ENCODE results near the gene CUL4A.

Gene CUL4A

DNA sequence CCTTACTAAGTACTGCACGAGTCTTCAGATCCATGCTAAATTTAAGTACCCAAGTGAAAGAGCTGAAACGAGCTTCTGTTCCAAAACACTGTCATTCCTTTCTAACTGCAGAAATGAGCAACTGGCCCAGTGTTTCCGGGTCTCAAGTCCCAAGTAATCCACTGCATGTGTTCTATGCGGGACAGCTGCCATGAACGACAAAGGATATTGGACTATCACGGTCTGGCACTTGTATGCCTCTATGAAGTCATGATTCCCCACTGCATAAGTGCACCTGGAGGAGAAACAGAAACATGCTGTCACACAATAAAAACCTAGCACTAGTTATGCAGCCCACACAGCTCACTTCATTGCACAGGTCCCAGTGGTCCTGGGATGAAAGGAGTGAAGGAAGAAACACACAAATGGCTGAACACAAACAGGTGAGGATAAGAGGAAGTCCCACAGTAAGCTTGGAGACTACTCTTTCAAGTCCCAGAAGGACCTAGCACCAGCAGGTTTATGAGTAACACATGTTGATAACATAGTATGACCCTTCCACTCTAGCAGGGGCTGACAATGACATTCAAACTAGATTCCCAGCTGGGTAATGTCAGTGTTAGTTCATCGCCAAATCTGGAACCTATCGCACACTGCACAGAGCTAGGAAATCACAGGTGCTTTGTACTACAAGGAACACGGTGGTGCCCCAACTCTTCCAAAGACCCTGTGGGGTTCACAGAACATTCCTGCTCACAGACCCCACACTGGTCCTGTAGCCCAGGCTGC is 12.3 kb upstream of the CUL4A start:
- Histone ChIP-seq H3K9me2 (replicated peaks; ENCODE audit: insufficient read depth, low read length) (no peaks in the 10 kb centered on the region), H3F3A (ENCODE audit: insufficient read depth) (0 out of 2 replicates have a peak, but pooled peaks cover 4% of the 10 kb centered on the region), H3K4me2 (ENCODE audit: low read depth, low read length, poor library complexity, severe bottlenecking) (no peak overlapping the region), H3K4me3 (ENCODE audit: insufficient read depth, low read length, poor library complexity, severe bottlenecking) (no peak overlapping the region), H2AFZ (ENCODE audit: low read depth, low read length, severe bottlenecking) (no peak overlapping the region), H3K79me2 (ENCODE audit: insufficient read depth, low read length) (peaks cover 32% of the 10 kb centered on the region), H4K20me1 (ENCODE audit: low read depth, low read length) (peaks cover under 1% of the 10 kb centered on the region; the same call in 1 of the 2 replicates), H3K9ac (ENCODE audit: low read length) (no peak overlapping the region), H3K9me3 (ENCODE audit: insufficient read depth, low read length) (no peaks in the 10 kb centered on the region), H3K27ac (ENCODE audit: low read depth, low read length) (no peak overlapping the region), H3K36me3 (ENCODE audit: low read length) (peaks cover 24% of the 10 kb centered on the region), H3K27me3 (ENCODE audit: low read length) (no peaks in the 10 kb centered on the region)
- TF ChIP-seq, protein P1, sequence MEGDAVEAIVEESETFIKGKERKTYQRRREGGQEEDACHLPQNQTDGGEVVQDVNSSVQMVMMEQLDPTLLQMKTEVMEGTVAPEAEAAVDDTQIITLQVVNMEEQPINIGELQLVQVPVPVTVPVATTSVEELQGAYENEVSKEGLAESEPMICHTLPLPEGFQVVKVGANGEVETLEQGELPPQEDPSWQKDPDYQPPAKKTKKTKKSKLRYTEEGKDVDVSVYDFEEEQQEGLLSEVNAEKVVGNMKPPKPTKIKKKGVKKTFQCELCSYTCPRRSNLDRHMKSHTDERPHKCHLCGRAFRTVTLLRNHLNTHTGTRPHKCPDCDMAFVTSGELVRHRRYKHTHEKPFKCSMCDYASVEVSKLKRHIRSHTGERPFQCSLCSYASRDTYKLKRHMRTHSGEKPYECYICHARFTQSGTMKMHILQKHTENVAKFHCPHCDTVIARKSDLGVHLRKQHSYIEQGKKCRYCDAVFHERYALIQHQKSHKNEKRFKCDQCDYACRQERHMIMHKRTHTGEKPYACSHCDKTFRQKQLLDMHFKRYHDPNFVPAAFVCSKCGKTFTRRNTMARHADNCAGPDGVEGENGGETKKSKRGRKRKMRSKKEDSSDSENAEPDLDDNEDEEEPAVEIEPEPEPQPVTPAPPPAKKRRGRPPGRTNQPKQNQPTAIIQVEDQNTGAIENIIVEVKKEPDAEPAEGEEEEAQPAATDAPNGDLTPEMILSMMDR (IDR thresholded peaks at IDR 0.05; ENCODE audit: insufficient read depth, low read length, poor library complexity, severe bottlenecking), result no peak
- TF ChIP-seq EZH2phosphoT487 (conservative IDR thresholded peaks at IDR 0.05; ENCODE audit: low read length), result no peak

DNA sequence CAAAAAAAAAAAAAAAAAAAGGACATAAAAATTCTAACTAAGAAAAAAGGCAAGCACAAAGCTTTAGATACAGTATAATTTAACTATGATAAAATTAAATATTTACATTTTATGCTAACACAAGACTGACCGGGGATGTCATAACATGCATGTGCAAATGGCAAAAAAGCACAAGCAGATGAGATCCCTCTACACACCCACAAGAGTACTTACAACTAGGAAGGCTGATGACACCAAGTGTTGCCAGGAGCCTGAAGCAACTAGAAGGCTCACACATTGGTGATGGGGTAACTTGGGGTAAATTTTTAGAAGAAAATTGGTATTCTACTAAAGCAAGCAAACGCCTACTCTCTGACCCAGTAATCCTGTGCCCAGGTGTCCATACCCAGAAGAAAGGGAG is 7.6 kb upstream of the CUL4A start:
- H3K27me3 ChIP-seq (ENCODE audit: low read length), result no peaks in the 10 kb centered on the region
- no peak overlapping the region for H2AFZ ChIP-seq (ENCODE audit: low read depth, low read length, severe bottlenecking)
- H3F3A ChIP-seq (ENCODE audit: insufficient read depth), result 0 out of 2 replicates have a peak, but pooled peaks cover 4% of the 10 kb centered on the region
- peaks cover 79% of the 10 kb centered on the region for H3K79me2 ChIP-seq (ENCODE audit: insufficient read depth, low read length)
- H3K4me2 ChIP-seq (ENCODE audit: low read depth, low read length, poor library complexity, severe bottlenecking), result no peak overlapping the region
- H3K9me3 ChIP-seq (ENCODE audit: insufficient read depth, low read length), result no peaks in the 10 kb centered on the region
- H3K9me2 ChIP-seq (replicated peaks; ENCODE audit: insufficient read depth, low read length), result no peaks in the 10 kb centered on the region
- H3K4me3 ChIP-seq (ENCODE audit: insufficient read depth, low read length, poor library complexity, severe bottlenecking), result no peak overlapping the region
- H3K9ac ChIP-seq (ENCODE audit: low read length), result no peak overlapping the region
- H3K27ac ChIP-seq (ENCODE audit: low read depth, low read length), result no peak overlapping the region
- peaks cover 11% of the 10 kb centered on the region for H3K36me3 ChIP-seq (ENCODE audit: low read length)
- TF ChIP-seq, protein P1 (IDR thresholded peaks at IDR 0.05; ENCODE audit: insufficient read depth, low read length, poor library complexity, severe bottlenecking), result no peak
- TF ChIP-seq EZH2phosphoT487 (conservative IDR thresholded peaks at IDR 0.05; ENCODE audit: low read length), result no peak
- H4K20me1 ChIP-seq (ENCODE audit: low read depth, low read length), result peaks cover 8% of the 10 kb centered on the region

GRCh38 chr13:113202912-113203311 is 6.5 kb upstream of the CUL4A start:
- Histone ChIP-seq H3K27me3 (ENCODE audit: low read length) (no peaks in the 10 kb centered on the region), H3K9me3 (ENCODE audit: insufficient read depth, low read length) (no peaks in the 10 kb centered on the region), H3K4me3 (ENCODE audit: insufficient read depth, low read length, poor library complexity, severe bottlenecking) (no peak overlapping the region), H3K36me3 (ENCODE audit: low read length) (peaks cover 8% of the 10 kb centered on the region), H3K79me2 (ENCODE audit: insufficient read depth, low read length) (peaks cover 90% of the 10 kb centered on the region), H3K27ac (ENCODE audit: low read depth, low read length) (no peak overlapping the region), H3K4me2 (ENCODE audit: low read depth, low read length, poor library complexity, severe bottlenecking) (no peak overlapping the region), H3K9me2 (replicated peaks; ENCODE audit: insufficient read depth, low read length) (no peaks in the 10 kb centered on the region), H4K20me1 (ENCODE audit: low read depth, low read length) (peaks cover 8% of the 10 kb centered on the region), H2AFZ (ENCODE audit: low read depth, low read length, severe bottlenecking) (no peak overlapping the region), H3F3A (ENCODE audit: insufficient read depth) (0 out of 2 replicates have a peak, but pooled peaks cover 2% of the 10 kb centered on the region), H3K9ac (ENCODE audit: low read length) (no peak overlapping the region)
- TF ChIP-seq, protein P1 (IDR thresholded peaks at IDR 0.05; ENCODE audit: insufficient read depth, low read length, poor library complexity, severe bottlenecking), result no peak
- no peak for TF ChIP-seq EZH2phosphoT487 (conservative IDR thresholded peaks at IDR 0.05; ENCODE audit: low read length)

Measured in SU-DHL-6 (cell line).